ENCODE measurements around the gene RAB4B.
"Not testable (repeated sequence)": the region's sequence is repeated elsewhere in the genome, so short reads cannot be mapped to it uniquely, and the experiment has no call there.

The RAB4B gene

DNA sequence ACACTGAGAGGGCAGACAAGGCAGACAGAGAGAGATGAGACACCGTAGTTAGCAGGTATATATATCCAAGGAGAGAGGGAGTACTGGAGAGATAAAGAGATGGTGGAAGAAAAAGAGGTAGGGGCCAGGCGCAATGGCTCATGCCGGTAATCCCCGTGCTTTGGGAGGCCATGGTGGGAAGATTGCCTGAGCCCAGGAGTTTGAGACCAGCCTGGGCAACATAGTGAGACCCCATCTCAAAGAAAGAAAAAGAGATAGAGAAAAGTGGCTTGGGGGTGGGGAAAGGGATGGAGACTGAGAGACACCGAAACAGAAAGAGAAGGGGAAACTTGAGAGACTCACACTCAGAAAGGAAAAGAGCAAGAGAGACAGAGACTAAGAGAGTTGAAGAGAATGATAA, 2.5 kb downstream of the RAB4B start:
- no peak for DNase-seq (ENCODE audit: low read depth in 2 of 2)

DNA sequence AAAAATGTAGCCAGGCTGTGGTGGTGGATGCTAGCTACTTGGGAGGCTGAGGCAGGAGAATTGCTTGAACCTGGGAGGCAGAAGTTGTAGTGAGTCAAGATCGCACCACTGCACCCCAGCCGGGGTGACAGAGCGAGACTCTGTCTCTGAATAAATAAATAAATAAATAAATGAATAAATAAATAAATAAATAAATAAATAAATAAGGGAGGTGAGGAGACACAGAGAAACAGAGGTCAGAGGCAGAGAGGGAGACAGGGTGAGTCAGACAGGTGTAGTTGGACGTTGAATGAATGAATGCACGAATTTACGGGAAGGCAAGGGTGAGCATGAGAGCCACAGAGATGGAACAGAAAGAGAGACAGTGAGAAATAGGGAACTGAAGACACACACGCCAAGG, 3.1 kb downstream of the RAB4B start:
- DNase-seq (ENCODE audit: low read depth in 2 of 2): no peak

DNA sequence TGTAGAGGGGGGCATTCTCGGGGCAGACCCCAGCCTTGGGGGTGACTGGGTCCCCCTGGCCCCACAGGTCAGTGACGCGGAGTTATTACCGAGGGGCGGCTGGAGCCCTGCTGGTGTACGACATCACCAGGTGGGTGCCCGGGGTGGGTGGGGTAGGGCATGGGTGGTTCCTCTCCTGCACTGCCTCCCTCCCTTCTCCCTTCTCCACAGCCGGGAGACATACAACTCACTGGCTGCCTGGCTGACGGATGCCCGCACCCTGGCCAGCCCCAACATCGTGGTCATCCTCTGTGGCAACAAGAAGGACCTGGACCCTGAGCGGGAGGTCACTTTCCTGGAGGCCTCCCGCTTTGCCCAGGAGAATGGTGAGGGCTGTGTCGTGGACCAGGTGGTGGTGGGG, 5.7 kb downstream of the RAB4B start:
- DNase-seq (ENCODE audit: low read depth in 2 of 2): no peak

DNA sequence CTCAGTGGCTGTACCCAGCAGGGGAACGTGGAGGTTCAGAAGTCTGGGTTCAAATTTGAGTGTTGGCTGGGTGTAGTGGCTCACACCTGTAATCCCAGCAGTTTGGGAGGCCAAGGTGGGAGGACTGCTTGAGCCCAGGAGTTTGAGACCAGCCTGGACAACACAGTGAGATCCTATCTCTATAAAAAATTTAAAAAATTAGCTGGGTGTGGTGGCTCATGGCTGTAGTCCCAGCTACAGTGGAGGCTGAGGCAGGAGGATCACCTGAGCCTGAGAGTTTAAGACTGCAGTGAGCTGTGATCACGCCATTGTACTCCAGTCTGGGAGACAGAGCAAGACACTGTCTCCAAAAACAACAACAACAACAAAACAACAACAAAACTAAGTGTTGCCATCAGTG, 6.1 kb downstream of the RAB4B start:
- not testable (repeated sequence) for DNase-seq (ENCODE audit: low read depth in 2 of 2)

DNA sequence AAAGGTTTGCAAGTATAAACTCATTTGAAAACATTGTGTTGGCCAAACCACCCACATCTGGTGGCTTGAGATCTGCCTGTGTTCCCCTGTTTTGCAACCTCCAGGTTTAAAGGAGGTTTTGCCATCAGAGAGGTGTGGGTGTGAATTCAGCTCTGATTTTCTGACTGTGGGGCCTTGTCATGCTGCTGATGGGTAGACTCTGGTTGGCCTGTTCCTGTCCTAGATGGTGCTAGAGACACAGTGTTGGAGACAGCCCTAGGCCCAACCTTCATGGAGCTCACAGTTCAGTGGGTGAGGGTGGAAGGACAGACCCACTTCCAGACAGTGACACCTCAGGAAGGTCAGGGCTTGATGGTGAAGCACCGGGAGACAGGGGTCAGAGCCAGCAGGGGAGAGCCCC, 7.5 kb downstream of the RAB4B start:
- DNase-seq (ENCODE audit: low read depth in 2 of 2): no peak

DNA sequence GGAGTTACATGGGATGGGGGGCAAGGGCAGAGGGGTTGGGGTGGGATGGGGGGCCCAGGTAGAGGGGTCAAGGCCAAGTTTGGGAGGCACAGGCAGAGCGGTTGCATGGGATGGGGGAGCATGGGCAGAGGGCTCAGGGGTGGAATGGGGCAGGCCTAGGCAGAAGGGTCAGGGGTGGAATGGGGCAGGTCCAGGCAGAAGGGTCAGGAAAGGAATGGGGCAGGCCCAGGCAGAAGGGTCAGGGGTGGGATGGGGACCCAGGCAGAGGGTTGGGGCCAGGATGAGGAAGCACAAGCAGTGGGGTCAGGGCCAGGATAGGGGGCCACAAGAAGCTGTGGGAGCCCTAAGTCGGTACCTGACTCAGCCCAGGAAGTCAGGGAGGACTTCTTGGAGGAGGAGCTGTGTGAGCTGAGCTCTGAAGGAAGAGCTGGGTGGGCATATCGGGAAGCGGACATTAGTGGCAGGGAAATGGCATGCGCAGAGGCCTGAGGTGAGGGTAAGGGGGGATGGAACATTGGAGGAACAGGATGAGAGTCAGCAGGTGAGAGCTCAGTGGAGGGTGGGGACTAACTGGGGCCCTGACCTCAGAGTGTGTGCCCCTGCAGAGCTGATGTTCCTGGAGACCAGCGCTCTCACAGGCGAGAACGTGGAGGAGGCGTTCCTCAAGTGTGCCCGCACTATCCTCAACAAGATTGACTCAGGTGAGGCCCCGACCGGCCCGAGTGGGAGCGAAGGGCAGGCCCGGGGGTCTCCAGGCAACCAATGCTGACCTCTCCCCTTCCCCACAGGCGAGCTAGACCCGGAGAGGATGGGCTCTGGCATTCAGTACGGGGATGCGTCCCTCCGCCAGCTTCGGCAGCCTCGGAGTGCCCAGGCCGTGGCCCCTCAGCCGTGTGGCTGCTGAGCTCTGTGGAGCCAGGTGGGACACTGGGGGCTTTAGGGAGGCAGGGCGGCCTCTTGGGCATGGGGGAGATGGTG, 8.3 kb downstream of the RAB4B start:
- no peak for DNase-seq (ENCODE audit: low read depth in 2 of 2)

DNA sequence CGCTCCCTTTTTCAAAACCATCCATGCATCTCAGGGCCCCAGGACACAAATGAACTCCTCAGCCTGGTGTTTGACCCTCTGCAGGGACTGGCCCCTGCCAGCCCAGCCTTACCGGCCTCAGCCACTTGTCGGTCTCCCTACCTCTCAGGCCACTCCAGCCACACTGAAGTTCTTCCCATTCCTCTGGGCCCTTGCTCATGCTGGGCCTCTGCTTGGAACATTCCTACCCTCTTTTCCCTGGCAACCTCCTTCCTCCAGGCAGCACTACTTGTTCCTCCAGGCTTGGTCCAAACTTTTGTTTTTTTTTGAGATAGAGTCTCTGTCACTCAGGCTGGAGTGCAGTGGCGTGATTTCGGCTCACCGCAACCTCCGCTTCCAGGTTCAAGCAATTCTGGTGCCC, 13.3 kb downstream of the RAB4B start:
- no peak for DNase-seq (ENCODE audit: low read depth in 2 of 2)

DNA sequence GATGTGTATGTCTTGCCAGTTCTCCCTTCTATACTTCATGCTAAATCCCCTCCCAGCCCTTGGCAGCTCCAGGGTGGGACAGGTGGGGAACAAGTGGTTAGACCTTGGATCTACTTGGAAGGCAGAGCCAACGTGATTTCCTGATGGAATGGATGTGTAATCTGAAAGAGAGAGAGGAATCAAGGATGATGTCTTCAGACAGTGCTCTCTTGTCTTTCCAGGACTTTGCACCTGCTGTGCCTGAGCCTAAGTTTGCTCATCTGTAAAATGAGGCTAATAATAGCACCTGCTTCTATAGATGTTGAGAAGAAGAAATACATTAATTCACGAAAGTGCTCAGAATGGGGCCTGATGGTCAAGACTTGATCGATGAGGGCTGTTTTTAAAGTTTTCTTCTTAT, 13.9 kb downstream of the RAB4B start:
- DNase-seq (ENCODE audit: low read depth in 2 of 2): no peak

DNA sequence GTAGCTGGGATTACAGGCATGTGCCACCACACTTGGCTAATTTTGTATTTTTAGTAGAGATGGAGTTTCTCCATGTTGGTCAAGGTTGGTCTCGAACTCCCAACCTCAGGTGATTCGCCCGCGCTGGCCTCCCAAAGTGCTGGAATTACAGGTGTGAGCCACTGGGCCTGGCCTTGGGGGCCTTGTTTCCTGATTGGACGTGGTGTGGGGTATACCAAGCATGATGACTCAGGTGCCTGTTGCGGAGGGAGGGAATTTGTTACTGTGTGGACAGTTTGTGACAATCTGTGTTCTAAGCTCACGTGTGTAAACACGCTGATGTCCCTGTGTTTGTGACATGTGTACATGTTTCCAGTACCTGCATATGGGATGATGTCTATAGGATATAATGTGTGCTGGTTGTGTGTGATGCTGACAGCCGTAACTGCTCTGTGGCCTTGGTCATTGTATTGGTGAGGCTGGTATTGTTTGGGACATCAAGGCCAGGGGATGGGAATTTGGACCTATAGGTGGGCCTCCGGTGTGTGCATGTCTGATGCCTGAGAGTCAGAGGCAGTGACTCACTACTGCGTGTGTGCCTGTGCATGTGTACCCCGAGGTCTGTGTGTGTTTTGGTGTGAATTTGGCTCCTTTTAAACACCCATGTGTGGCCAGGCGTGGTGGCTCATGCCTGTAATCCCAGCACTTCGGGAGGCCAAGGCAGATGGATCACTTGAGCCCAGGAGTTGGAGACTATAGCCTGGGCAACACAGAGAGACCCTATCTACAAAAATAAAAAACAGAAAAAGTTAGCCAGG, 19.3 kb downstream of the RAB4B start:
- DNase-seq (ENCODE audit: low read depth in 2 of 2): no peak

DNA sequence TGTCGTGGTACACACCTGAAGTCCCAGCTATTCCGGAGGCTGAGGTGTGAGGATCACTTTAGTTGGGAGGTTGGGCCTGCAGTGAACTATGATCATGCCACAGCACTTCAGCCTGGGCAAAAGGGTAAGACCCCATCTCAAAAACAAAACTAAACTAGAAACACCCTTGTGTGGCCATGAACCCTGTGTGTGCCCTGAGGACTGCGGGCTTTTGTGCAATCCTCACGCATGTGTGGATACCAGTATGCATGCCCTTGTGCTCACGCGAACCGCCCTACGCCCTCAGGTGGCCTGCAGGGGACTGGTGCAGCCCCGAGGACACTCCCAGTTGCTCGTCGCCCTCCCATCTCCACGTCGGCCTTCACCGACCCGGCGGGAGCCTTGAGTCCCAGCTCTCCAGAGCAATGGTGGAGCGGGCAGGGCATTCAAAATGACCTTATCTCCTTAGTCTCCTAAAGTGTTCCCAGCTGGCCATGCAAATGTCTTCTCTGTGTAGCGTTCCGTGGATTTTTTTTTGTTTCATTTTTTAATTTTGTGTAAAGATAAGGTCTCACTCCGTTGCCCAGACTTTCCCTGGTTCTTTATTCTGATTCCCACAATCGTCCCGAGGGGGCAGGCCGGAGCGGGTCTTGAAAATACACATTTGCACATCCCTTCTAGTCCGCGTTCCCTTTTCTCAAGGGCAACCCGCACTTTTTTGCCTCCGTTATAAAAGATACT, 20.1 kb downstream of the RAB4B start:
- no peak for DNase-seq (ENCODE audit: low read depth in 2 of 2)

DNA sequence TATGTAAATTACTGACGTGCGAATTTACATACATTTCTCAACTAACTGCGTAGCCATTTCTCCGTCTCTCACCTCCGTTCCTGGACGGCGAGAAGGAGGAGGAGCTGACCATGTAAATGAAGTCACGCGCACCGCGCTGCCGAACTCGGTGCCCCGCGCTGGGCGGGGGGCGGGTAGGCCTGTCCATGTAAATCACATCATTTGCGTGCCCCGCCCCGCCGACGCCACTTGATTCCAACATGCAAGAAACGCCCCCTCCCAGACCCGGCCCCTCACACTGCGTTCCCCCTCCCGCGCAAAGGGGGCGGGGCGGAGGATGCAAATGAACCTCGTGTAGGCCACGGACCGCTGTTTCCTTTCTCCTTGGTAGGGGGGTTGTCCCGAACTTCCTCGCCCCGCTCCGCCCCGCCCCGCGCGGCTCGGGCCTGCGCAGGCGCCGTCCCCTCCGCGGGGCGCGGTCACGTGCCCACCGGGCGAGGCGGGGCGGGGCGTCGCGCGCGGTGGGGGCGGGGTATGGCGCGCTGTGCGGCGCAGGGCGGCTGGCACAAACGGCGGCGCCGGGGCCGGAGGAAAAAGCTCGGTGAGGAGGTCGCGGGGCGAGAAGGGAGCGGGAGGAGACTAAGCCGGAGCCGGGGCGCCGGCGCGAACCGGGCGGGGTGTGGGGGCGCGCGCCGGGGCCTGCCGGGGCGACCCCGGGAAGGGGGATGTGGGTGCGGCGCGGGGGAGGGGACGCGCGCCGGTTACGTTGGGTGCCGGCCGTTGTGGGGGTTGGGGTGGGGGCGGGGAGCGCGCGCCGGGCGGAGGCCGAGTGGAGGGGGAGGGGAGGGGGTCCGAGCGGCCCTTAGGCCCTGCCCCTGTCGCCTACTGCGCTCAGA, 20.9 kb downstream of the RAB4B start, which contains the start of gene EGLN2:
EGLN2 (plus strand) TSS at position 509 of the 875 bp plus-strand sequence. CDS start 1,382 bp downstream, outside the sequence.
- DNase-seq (ENCODE audit: low read depth in 2 of 2): peak; percentile 100

DNA sequence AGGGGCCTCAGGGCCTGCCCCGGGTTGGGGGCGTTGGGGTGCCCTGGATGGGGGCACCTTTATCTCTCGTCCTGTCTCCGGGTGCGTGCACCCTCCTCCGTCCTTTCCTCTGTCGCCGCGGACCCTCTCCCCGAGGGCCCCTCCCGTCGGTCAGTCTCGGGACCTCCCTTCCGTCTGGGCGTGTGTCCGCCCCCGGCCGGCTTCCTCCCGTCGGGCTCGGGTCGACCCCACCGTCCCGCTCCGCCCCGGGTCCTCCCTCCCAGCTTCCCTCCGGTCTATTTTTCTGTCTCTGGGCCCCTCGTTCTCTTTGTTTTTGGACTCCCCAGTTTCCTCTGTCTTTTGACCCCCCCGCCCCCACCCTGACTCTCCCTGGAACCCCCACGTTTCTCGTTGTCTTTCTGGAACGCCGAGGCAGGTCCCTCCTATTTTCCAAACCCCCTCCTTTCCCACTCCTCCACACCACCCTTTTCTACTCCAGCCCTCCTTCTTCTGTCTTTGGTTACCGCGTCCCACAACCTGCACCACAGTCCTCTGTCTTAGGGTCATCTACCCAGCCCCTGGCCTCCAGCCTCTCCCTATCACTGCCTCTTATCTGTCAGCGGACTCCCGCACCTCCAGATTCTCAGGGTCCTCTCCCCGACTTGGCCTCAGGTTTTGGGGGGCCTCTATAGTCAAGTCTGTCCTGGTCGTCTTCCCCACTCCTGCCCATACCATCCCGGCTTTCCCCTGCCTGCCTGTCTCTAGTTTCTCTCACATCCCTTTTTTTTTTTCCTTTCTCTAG, 21.7 kb downstream of the RAB4B start:
- no peak for DNase-seq (ENCODE audit: low read depth in 2 of 2)

DNA sequence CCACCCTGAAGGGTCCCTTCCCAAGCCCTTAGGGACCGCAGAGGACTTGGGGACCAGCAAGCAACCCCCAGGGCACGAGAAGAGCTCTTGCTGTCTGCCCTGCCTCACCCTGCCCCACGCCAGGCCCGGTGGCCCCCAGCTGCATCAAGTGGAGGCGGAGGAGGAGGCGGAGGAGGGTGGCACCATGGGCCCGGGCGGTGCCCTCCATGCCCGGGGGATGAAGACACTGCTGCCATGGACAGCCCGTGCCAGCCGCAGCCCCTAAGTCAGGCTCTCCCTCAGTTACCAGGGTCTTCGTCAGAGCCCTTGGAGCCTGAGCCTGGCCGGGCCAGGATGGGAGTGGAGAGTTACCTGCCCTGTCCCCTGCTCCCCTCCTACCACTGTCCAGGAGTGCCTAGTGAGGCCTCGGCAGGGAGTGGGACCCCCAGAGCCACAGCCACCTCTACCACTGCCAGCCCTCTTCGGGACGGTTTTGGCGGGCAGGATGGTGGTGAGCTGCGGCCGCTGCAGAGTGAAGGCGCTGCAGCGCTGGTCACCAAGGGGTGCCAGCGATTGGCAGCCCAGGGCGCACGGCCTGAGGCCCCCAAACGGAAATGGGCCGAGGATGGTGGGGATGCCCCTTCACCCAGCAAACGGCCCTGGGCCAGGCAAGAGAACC, 22.4 kb downstream of the RAB4B start:
- DNase-seq (ENCODE audit: low read depth in 2 of 2): no peak

DNA sequence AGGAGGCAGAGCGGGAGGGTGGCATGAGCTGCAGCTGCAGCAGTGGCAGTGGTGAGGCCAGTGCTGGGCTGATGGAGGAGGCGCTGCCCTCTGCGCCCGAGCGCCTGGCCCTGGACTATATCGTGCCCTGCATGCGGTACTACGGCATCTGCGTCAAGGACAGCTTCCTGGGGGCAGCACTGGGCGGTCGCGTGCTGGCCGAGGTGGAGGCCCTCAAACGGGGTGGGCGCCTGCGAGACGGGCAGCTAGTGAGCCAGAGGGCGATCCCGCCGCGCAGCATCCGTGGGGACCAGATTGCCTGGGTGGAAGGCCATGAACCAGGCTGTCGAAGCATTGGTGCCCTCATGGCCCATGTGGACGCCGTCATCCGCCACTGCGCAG, 22.9 kb downstream of the RAB4B start:
- DNase-seq (ENCODE audit: low read depth in 2 of 2): no peak

DNA sequence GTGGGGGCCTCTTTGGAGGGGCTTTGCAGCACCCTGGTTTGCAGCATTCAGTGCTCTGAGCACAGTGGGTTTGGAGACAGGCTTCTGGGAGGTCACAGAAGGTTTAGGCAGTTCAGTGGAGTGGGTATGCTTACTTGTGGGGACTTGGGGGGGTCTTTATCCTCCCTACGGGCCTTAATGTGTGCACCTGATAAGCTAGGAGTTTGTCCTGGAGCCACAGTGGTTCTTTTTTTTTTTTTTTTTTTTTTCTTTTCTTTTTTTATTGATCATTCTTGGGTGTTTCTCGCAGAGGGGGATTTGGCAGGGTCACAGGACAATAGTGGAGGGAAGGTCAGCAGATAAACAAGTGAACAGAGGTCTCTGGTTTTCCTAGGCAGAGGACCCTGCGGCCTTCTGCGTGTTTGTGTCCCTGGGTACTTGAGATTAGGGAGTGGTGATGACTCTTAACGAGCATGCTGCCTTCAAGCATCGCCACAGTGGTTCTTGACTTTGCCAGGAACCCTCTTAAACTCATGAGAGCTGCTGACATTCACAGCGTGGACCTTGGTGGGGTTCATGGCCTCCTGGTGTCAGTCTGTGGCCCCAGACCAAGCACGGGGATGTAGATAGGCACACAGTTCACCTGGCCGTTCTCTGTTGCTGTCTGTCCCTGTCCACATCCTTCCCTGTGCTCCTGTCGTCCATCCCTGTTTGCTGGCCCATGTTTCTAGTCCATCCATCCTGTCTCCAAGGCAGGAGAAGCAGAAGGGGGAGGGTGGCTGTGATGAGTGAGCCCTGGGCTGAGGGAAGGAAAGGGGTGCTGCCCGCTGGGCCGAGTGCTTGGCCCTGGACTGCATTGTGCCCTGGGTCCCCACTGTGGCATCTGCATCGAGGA, 23.6 kb downstream of the RAB4B start:
- no peak for DNase-seq (ENCODE audit: low read depth in 2 of 2)

DNA sequence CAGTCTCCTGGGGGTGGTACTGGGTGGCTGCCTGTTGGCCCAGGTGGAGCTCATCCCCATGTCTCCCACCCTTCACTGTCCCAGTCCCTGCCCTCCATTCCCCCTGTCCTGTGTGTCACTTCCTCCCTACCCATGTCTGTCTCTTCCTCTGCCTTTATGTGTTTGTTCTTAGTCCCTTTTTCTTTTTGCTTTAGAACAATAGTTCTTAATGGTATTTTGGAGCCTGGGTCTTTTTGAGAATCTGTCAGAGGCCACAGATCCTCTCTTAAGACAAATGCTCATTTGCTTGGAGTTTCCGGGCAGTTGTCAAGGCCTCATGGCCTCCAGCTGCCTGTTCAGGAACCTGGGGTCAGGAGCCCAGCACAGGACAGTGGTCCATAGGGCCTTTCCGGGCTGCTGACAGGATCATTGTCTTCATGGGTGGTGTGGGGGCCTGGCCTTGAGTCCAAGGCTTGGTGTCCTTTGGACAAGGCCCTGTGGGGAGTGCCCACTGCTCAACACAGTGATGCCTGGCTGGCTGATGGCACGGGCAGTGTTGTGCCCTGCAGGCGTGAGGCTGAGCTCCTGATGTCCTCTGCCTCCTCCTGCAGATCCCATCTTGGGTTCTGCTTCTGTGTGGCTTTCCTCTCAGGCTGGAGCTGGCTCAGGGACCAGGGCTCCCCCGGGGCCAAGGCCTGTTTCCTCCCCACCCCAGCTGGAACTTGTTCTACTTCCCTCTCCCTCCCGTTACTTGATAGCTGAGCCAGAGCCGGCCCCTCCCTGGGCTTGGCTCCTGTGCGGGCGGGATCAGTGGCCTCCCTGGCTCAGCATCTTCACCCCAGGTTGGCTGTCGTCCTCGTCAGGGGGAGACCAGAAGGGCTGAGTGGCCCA, 24.5 kb downstream of the RAB4B start:
- DNase-seq (ENCODE audit: low read depth in 2 of 2): no peak

DNA sequence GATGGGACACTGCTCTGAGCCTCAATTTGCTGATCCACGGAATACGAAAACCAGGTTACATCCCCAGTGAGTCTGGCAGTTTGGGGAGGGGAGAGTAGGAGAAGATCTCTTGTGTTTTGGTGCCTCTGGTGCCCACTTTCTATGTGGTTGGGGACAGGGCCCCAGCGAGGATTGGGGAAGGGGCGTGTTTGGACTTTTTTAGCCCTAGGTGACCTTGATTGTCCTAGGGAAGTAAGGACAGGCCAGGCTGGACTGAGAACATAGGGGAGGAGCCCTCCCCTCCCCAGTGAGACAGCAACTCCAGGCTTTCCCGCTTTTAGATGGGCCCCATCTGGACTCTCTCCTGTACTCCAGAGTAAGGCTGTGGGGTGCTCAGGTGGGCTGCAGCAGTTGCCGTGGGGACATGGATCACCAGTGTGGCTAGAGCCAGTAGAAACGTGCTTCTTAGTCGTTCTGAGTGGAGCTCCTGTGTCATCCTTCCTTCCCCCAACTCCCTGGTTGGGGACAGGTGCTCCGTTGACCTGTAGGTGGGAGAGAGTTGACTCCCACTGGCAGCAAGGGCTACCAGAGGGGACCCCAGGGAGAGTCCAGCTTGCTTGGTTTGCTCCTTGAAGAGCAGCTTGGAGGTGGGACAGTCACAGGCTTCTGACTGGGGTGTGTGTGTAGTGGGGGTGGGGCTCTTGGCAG, 25.3 kb downstream of the RAB4B start:
- DNase-seq (ENCODE audit: low read depth in 2 of 2): no peak
